ENCODE results near the gene ALDOB. TPM values are rescaled to one million over a fixed set of nuclear protein-coding genes. Genes with fewer than 3 reads are reported as not detected.

The ALDOB gene
- total and polyA plus RNA-seq, 2 experiments from 2014 or later = not detected

- TF ChIP-seq ZNF462 (CRISPR knock-in tag; IDR thresholded peaks at IDR 0.05) (no peak), ETS1 (IDR thresholded peaks at IDR 0.05) (no peak), CTCF (conservative IDR thresholded peaks at IDR 0.05; ENCODE audit: low read depth in 2 of 2) (no peak), EZH2phosphoT487 (IDR thresholded peaks at IDR 0.05; ENCODE audit: unreplicated experiment) (no peak), ZNF114 (CRISPR knock-in tag; IDR thresholded peaks at IDR 0.05) (no peak), NANOG (IDR thresholded peaks at IDR 0.05; ENCODE audit: borderline replicate concordance) (no peak), STAT1 (IDR thresholded peaks at IDR 0.05; ENCODE audit: unreplicated experiment) (no peak), EZH2 (IDR thresholded peaks at IDR 0.05; ENCODE audit: low read depth, unreplicated experiment) (no peak)
Observed at GRCh38 chr9:101415578-101415977, 20.0 kb downstream of the ALDOB start (continued).
